NOMO-1 treated with DMSO at 0.1 percent for 48 hours (cell line): ENCODE results near the gene PRR7.

Source experiments
- DNase-seq: peaks from one replicate; lab custom pipeline; 2025; ENCODE audit not compliant: unreplicated experiment; lab: John Stamatoyannopoulos, UW

PRR7 gene

GRCh38 chr5:177434942-177435738, 11.5 kb upstream of the PRR7 start:
- DNase-seq: no peak

GRCh38 chr5:177435847-177436536, 10.6 kb upstream of the PRR7 start:
- DNase-seq: no peak

DNA sequence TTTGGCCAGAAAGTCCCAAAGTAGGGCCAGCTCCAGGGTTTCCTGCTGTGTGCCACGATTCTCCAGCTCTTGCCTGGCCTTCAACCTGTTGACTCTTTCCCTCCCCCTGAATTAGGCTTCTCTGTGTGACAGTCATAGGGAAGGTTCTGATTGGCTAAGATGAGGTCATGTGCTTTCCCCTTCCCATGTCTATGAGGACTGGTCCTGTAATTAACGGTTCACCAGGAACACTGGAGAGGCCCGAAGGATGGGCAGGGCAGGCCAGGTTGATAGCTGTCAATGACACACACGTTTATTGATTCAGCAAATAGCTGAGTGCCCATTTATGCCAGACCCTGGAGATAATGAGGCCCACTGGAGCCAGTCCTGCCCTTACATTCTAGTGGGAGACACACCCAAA, 9.0 kb upstream of the PRR7 start:
- no peak for DNase-seq

DNA sequence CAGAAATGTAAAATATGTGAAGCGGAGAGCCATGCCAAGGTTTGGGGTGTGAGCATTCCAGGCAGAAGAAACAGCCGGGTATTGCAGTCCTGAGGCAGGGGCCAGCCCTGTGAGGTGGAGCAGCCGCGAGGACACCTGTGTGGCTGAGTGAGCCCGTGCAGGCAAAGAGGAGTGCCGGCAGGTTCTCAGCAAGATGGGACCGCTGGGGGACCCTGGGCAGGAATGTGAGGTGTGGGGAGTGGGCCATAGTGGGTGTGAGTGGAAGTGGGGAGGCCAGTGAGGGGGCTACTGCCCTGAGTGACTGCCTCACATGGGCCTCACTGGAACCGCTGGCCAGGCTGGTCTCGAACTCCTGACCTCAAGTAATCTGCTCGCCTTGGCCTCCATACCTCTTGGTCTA, 8.1 kb upstream of the PRR7 start:
- DNase-seq: no peak

DNA sequence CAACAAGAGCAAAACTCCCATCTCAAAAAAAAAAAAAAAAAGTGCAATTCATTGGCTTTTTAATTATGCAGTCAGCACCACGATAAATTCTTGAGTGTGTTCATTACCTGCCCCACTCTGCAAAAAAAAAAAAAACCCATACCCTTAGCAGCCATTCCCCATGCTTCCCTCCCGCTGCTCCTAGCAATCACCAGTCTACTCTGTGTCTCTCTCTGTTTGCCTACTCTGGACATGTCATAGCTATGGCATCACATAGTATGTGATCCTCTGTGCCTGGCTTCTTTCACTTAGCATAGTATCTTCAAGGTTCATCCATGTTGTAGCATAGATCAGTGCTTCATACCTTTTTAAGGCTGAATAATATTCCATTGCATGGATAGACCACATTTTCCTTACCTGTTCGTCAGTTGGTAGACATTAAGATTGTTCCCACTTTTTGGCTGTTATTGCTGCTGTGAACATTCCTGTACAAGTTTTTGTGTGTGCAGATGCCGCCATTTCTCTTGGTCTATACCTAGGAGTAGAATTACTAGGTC, 7.0 kb upstream of the PRR7 start:
- no peak for DNase-seq

GRCh38 chr5:177440211-177440989, 6.2 kb upstream of the PRR7 start:
- DNase-seq: no peak

DNA sequence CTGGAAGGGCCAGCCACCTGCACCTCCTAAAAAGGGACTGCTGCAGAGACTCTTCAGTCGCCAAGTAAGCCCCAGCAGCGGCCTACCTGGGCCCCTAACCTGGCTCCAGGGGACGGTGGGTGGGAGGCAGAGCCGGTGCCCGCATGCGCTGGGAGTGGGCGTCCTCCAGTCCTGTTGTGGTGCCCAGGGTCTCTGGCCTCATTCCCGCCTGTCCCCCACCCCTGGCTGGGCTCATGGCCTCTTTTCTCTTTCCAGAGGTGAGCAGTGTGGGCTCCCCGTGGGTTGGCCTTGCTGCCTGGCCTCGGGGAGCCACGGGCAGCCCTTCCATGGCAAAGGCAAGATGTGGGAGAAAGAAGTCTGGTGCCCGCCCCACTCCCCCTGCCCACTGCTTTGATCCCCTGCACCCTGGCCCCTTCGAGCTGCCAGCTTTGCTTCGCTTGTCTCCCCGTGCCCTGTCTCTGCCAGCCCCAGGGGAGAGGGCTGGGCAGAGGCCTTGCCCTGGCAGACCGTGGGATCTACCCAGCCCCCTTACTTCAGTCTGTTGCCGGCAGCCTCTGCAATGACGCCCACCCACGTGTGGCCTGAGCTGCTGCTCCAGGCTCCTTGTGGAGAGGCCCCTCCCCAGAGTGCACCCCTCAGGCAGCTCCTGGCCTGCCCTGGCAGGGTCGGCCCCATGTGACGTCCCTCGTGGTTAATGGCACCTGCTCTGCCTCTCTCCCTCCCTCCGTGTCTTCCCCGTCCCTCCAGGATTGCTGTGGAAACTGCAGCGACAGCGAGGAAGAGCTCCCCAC, 5.4 kb upstream of the PRR7 start:
- DNase-seq: no peak

DNA sequence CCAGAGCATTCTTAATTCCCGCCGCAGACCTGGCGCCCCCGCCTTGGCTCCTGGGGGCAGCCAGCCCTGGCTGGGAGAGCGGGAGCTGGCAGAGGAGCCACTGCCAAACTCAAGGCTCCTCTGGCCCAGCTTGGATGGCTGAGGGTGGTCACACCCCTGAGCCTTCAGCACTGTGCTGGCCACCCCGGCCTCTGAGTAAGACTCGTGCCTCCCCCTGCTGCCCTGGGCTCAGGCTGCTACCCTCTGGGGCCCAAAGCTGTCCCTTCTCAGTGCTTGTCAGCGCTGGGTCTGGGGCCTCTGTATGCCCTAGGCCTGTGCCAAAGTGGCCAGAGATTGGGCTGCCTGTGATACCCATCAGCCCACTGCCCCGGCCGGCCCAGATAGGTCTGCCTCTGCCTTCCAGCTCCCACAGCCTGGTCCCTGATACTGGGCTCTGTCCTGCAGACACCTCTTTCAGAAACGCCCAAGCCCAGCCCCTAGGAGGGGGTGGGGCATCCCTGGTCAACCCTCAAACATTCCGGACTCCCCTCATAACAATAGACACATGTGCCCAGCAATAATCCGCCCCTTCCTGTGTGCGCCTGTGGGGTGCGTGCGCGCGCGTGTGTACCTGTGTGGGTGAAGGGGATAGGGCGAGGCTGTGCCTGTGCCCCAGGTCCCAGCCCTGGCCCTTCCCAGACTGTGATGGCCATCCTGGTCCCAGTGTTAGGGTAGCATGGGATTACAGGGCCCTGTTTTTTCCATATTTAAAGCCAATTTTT, 4.4 kb upstream of the PRR7 start:
- no peak for DNase-seq

DNA sequence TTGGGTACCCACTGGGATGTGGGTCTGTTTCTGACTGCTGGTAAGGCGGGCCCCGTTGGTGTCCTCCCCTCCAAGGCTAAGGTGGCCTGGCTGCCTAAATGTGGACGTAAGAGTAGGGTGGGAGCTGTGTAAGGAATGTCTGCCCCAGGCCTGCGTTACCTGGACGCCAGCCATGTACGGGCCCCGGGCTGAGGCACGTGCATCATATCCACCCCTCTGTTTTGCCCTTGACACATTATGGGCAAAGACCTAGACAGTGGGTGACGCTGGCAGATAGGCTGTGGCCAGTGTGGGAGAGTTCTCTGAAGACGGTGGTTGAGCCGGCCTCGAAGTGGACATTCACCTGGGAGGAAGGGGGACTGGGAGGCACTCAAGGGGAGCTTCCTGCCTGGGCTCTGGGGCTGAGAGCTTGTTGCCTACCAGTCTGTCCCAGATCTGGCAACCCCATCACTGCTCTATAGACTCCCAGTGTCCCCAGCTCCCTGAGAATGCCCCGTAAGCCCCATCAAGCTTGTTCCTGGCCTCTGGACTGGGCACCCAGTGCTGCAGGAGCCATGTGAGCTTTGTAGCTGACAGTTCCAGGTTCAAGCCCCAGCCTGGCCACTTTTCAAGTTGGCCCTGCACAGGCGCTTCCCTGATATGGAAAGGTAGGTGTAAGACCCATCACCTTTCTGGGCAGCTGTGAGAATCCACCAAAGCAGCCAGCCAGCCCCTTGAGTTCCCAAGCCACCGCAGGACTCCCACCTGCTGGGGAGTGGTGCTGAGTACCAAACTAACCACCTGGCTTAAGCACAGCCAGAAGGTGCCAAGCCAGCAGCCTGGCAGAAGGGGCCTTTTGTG, 3.2 kb upstream of the PRR7 start:
- no peak for DNase-seq

- DNase-seq: no peak
These were observed 2.2 kb upstream of the PRR7 start for GRCh38 chr5:177444106-177445051.

GRCh38 chr5:177445052-177445916, 1.3 kb upstream of the PRR7 start:
- no peak for DNase-seq

DNA sequence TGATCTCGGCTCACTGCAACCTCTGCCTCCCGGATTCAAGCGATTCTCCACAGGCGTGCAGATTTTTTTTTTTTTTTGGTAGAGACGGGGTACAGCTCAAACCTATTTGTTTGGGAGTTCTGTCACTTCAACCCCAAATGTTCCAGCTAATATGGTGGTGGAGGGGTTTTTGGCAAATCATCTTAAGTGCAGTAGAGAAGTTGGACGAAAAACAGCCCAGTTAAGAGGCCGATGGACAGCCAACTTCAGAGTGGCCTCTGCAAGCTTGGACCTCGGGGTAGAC, 756 bp upstream of the PRR7 start:
- DNase-seq: no peak

- peak; percentile 21 for DNase-seq
These were observed 524 bp downstream of the PRR7 start for GRCh38 chr5:177447066-177447610.

GRCh38 chr5:177447611-177448243, 1.1 kb downstream of the PRR7 start:
- DNase-seq: peak; percentile 12

DNA sequence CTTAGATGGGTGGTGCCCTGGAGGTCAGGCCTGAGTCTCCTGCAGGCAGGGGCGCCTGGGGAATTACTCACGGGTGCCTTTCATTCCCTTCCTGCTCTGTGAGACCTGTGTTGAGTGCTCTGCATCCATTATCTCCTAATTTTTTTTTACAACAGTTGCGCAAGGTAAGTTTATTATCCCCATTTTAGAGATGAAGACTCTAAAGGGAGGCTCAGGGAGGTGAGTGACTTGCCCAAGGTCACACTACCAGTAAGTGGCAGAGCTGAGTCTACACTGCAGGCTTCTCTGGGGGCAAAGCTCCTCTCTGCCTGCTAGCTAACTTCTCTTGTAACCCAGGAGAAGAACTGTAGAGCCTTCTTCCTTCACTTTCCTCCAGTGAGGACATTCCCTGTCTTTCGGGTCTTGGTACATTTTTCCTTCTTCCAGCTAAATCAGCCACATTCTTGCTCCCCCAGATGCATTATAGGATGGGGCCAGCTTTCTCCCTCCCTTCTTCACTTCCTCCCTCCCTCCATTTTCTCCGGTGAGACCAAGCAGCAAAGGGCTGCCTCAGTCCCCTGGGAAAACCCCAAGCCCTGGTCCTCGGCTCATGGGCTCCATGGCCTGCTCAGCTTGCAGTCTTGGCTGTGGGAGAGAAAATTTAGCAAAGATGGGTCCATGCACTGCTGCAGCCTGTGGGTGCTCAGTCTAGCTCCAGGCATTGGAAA, 1.8 kb downstream of the PRR7 start:
- DNase-seq: no peak
